Stimulated activated CD8-positive, alpha-beta memory T cell treated with anti-CD3 and anti-CD28 coated beads, Interleukin-2, amount 100 ng/mL, for 48 hours (primary cell): ENCODE results near the gene NANP.
"Not testable (repeated sequence)": the region's sequence is repeated elsewhere in the genome, so short reads cannot be mapped to it uniquely, and the experiment has no call there.

Experiments
- DNase-seq, 2 donors: peaks; one replicate each; pipeline ENCODE4 v3.0.0-alpha.2; 2020; ENCODE audit warnings: low read depth in 2 of 2

Gene NANP

DNA sequence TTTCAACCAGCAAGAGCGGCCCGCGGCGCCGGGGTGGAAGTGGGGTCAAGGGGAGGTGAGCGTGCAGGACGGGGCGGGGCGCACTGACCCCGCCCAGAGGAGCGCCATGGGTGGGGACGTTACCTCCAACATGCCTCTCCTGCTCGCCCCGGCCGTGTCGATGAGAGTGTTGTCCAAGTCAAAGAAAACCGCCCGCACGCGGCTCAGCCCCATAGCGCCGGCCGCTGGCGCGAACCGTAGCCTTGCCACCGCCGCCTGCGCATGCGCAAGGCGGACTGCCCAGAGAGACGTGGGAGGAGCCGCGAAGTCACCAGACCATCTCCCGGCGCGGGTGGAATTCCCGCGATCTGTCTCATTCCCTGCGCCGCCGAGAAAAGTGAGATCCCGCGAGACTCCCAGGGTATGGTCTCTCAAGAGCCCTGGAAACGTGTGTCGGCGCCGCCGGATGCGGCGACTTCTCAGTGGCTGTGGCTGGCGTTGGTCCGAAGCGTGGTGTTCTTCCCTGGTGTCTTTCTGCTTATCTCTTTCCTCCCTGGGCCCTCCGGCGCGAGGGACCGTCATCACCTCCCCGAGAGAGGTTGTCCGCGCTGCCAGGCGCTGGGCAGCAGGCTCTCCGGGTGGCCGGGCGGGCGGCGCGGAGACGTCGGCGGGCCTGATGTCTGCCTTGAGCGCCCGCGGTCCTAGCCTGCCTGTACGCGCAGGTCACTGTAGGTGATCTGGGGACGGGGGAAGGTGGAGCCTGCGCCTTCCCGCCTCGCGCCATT, at the start of gene NANP:
TSS of gene NANP (minus strand) at position 279 of the 764 bp plus-strand sequence. CDS start at position 213, 66 bp downstream.
- DNase-seq, result peak; percentile 84 to 86

GRCh38 chr20:25672659-25673235, 48.9 kb upstream of the NANP start:
- DNase-seq, result no peak

- DNase-seq, result no peak
These were observed 46.1 kb upstream of the NANP start for GRCh38 chr20:25669826-25670422.

DNA sequence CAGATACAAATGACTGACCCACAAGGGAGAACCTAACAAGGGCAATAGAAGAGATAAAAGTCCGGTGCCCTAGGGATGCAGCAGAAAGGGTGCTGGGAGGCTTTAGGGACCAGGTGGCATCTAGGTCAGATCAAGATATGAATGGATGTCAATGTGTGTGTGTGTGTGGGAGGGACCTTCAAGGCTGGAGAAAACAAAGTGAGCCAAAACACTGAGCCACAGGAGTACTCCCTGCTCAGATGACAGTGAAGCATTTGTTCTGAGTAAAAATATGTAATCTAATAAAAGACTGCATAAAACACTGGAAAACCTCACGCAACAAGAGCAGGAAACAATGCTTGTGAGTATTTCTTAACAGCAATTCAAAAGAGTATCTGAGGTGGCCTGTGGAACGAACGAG, 44.6 kb upstream of the NANP start:
- no peak for DNase-seq

DNA sequence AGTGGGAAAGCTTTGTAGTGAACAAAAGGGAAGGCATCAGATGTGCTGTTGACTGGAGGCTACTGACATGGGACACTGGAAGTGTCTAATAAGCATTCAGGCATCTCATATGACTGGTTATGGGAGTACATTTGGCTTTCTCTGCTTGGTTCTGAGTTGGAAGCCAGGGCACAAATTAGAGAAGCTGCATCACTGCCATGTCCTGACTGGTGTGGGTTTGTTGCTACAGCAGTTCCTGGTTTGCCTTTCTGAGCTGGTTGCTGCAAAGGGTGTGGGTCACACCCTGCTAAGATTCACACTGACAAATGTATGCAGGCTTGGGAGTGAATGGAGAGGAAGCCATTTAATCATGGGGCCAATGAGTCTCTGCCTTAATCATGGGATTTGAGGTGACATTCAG, 36.2 kb upstream of the NANP start:
- no peak for DNase-seq

DNA sequence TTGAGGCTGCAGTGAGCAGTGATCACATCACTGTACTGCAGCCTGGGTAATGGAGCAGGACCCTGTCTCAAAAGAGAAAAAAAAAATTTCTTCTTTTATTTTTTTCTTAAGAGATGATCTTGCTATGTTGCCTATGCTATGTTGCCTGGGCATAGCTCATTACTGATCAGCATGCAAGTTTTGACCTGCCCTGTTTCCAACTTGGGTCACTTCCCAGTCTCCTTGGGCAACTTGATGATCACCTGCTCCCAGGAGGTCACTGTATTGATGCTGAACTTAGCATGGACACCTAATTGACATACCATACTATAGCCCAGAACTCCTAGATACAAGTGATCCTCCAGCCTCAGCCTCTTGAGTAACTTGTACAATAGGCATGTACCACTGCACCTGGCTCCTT, 30.7 kb upstream of the NANP start:
- DNase-seq, result no peak

- not testable (repeated sequence) for DNase-seq
These were observed 29.1 kb upstream of the NANP start for GRCh38 chr20:25652866-25653265.

GRCh38 chr20:25644814-25645213, 21.0 kb upstream of the NANP start:
- no peak for DNase-seq

GRCh38 chr20:25643716-25644115, 19.9 kb upstream of the NANP start:
- no peak for DNase-seq

DNA sequence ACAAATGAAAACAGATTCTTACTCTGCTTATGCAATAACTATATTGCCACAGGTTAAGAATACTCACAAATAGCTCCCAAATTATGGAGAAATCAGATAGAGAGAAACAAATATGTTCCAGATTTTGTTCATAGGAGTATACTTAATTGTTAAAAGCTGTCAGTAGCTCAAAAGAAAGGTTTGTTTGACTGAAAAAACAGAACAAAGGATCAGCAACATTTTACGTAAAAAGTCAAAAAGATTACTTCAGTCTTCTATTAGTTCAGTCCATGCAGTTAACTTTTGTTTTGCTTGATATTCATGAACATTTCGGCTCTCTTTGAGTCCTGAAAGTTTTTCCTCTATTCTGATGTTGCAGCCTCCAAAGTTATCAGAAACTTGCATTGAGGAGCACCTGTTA, 13.4 kb upstream of the NANP start:
- DNase-seq, result no peak

GRCh38 chr20:25632940-25633790, 9.4 kb upstream of the NANP start:
- DNase-seq, result no peak

- not testable (repeated sequence) for DNase-seq
These were observed 6.8 kb upstream of the NANP start for GRCh38 chr20:25630615-25631014.

DNA sequence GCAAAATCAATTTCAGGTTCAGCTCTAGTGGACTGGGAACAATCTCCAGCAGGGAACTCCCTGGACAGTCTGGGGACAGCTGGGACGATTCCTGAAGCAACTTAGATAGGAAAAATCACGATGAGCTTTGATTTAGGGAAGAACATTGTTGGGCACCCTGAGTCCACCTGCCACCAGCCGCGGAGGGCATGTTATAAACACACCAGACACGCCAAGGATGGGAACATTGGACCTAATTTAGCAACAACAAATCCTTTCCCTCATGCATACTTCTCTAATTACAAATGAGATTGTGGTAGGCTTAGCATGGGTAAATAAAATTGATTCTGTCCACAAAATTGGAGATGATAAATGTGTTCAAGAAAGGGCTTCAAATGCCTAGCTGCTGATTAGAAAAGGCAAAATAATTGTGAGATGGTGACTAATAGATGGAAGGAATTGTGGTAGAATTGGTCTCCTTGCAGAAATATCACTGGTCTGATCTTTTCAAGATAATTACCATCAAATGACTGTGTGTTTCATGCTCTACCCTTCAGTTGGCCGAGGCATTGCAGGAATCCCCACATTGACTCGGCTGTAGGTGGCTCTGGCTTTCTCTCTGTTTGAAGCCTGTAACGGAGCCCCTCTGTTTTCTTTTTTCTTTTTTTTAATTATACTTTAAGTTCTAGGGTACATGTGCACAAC, 6.1 kb upstream of the NANP start:
- no peak for DNase-seq

GRCh38 chr20:25626779-25627178, 3.0 kb upstream of the NANP start:
- no peak for DNase-seq

- DNase-seq, result no peak
These were observed 706 bp upstream of the NANP start for GRCh38 chr20:25624500-25624939.

DNA sequence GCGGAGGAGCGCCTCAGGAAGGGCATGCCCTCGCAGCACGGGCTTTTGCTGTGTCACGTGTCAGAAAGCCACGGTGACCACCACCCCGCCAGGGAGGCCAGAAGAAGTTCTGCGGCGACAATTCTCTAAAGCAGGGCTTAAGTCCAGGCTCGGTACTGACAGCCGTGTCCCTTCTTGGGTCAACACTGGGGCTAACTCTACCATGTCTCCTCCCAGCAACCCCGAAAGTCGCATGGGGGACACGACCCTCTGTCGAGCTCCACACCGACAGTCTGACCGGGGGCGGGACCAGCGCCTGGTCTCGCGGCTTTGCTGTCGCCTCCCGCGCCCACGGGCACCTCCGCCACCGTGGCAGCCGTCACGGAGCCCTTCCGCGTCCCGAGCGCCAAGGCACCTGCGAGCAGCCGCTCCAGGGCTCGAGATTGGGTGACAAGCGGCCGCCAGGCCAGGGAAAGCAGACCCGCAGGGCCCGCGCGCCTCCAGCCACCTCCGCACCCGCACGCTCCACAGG, 534 bp downstream of the NANP start:
- DNase-seq, result peak; percentile 5 to 22

DNA sequence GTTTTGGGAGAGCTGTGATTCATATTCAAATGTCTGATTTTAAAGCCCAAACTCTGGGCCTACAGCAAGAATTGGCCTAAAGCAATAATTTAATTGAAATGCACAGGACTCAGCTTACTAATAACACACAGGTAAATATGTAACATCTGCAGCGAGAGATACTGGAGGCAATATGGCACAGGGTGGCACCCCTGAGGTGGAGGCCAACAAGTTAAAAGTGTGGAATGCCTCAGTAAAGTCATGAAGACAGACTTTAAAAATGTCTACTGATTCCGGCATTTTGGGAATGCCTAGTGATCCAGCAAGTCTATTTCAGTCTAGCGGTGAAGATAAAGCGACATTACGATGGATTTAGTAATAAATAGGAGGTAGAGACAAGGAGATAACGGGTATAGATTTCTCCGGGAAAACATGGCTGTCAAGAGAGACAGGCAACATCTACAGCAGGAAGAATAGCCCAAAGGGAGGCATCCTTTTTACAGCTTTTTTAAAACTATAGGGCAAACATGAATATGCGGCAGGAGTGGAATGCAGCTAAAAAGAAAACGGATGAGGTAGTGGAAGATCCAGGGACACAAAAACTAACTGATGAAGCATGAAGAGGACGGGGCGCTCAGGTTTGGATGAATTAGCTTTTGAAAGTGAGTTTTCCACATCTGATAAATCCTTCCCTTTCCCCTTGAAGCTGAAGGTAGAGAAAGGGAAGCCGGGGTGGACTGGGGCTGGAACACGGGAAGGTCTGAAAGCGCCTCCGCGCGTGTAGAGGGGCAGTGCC, 1.2 kb downstream of the NANP start:
- DNase-seq, result no peak

- no peak for DNase-seq
These were observed 1.8 kb downstream of the NANP start for GRCh38 chr20:25622049-25622448.

- no peak for DNase-seq
These were observed 4.3 kb downstream of the NANP start for GRCh38 chr20:25619514-25619913.

- DNase-seq, result no peak
These were observed 15.0 kb downstream of the NANP start for GRCh38 chr20:25608774-25609173.
